Nephron (organoid): Measurements from ENCODE around the gene MAGI2.

ENCODE experiments used
- H3K27ac Mint-ChIP-seq, 3 experiments: 2 replicates each; pipeline ENCODE4 v1.8.0; 2020; ENCODE audit warnings: mixed read lengths in 3 of 3, mild to moderate bottlenecking in 2 of 3, moderate library complexity in 1 of 3
- H3K27me3 Mint-ChIP-seq: 2 replicates; pipeline ENCODE4 v1.8.0; 2021; ENCODE audit warnings: low read depth, mild to moderate bottlenecking, moderate library complexity, mixed read lengths
- H3K36me3 Mint-ChIP-seq: 2 replicates; pipeline ENCODE4 v1.8.0; 2020; ENCODE audit warnings: low read depth, mixed read lengths
- H3K4me1 Mint-ChIP-seq: 2 replicates; pipeline ENCODE4 v1.8.0; 2020; ENCODE audit warnings: mixed read lengths
- H3K4me3 Mint-ChIP-seq, 3 experiments: 2 replicates each; pipeline ENCODE4 v1.8.0; 2020; ENCODE audit warnings: mild to moderate bottlenecking in 3 of 3, mixed read lengths in 3 of 3, moderate library complexity in 2 of 3
- H3K9me3 Mint-ChIP-seq: 2 replicates; pipeline ENCODE4 v1.8.0; 2020; ENCODE audit warnings: mixed read lengths
- TF ChIP-seq, protein P1 (sequence below), 3 experiments: fragments of 200-600 bp; sonication (generic); IDR thresholded peaks; one replicate each; pipeline ENCODE4 v1.5.0; 2021; ENCODE audit warnings: antibody characterized with exemption in 3 of 3; ENCODE audit not compliant: unreplicated experiment in 3 of 3

The MAGI2 gene

DNA sequence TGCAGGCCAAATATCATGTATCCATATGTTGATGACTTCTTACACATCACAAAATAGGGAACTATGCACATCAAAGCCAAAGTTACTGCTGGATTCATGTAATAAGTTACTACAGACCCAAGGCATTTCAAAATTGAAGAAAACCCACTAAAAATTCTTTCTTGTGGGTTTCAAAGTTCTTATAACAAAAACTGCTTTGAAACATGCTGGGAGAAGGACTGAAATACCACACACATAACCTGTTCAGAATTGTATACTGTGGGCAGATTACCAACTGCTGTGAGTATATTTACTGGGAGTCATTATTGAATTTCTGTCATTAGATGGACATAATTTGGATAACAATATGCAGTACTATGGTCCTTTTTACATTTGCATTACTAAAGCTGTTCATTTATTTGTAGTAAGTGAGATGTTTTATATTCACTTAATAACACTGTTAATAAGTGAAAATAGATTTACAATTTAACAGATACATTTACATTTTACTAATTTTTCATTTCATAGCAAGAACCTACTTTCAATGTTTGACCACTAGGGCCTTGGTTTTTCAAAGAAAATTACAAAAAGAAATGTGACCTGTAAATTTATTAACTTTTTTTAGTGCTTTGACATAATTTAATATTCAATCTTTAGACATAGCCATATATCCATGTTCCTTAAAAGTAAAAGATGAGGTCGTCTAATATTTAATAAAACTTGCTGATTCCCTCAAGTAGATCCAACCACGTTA, 132.6 kb downstream of the MAGI2 start:
- no peaks in the 10 kb centered on the region for H3K27me3 Mint-ChIP-seq
- TF ChIP-seq, protein P1, sequence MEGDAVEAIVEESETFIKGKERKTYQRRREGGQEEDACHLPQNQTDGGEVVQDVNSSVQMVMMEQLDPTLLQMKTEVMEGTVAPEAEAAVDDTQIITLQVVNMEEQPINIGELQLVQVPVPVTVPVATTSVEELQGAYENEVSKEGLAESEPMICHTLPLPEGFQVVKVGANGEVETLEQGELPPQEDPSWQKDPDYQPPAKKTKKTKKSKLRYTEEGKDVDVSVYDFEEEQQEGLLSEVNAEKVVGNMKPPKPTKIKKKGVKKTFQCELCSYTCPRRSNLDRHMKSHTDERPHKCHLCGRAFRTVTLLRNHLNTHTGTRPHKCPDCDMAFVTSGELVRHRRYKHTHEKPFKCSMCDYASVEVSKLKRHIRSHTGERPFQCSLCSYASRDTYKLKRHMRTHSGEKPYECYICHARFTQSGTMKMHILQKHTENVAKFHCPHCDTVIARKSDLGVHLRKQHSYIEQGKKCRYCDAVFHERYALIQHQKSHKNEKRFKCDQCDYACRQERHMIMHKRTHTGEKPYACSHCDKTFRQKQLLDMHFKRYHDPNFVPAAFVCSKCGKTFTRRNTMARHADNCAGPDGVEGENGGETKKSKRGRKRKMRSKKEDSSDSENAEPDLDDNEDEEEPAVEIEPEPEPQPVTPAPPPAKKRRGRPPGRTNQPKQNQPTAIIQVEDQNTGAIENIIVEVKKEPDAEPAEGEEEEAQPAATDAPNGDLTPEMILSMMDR (IDR thresholded peaks at IDR 0.05; ENCODE audit: unreplicated experiment in 3 of 3) = no peak
- no peak overlapping the region for H3K27ac Mint-ChIP-seq
- no peak overlapping the region for H3K4me3 Mint-ChIP-seq
- no peaks in the 10 kb centered on the region for H3K36me3 Mint-ChIP-seq
- H3K4me1 Mint-ChIP-seq = no peaks in the 10 kb centered on the region
- H3K9me3 Mint-ChIP-seq = no peaks in the 10 kb centered on the region

- H3K9me3 Mint-ChIP-seq = no peaks in the 10 kb centered on the region
- H3K4me1 Mint-ChIP-seq = no peaks in the 10 kb centered on the region
Measured at GRCh38 chr7:79319369-79319768, 134.1 kb downstream of the MAGI2 start.

DNA sequence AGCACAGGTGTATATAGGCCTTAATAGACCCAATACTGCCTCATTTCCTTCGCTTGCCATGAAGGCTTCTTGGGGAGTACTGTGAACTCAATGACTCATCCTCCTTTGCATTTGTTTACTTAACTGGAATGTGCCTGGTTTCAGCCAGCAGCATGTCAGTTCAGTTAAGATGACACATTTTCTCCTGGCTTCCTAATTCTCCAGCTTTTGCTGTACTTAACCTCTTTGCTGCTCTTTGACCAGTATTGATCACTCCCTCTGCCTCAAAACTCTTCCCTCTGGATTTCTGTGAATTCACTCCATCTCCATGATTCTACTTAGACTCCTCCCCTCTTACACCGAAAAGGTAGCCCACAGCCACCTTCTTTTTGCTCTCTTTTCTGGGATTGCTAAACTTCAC, 135.7 kb downstream of the MAGI2 start:
- TF ChIP-seq, protein P1 (IDR thresholded peaks at IDR 0.05; ENCODE audit: unreplicated experiment in 3 of 3) = no peak

More at GRCh38 chr7:79319369-79319768, 134.1 kb downstream of the MAGI2 start:
- Mint-ChIP-seq H3K27me3 (no peaks in the 10 kb centered on the region), H3K27ac (no peak overlapping the region), H3K36me3 (no peaks in the 10 kb centered on the region), H3K4me3 (no peak overlapping the region)
- TF ChIP-seq, protein P1 (IDR thresholded peaks at IDR 0.05; ENCODE audit: unreplicated experiment in 3 of 3) = no peak

DNA sequence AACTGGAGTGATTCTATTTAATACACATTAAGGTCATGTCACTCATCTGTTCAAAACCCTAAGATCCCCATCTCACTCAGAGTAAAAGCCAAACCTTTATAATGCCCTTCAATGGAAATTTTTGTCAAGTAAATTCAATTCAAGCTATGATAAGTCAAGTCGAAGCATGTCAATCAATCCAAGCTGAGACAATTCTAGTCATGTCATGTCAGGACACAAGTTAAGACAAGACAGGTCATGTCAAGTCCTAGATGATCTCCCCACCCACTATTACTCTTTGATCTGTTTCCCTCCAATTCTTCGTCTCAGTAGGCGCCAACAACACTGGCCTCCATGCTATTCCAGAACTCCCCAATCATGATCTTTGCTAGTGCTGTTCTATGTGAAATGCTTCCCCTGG, 141.4 kb downstream of the MAGI2 start:
- Mint-ChIP-seq H3K27me3 (no peaks in the 10 kb centered on the region), H3K9me3 (no peaks in the 10 kb centered on the region), H3K4me1 (peaks cover 4% of the 10 kb centered on the region), H3K27ac (no peak overlapping the region), H3K36me3 (no peaks in the 10 kb centered on the region), H3K4me3 (no peak overlapping the region)
- TF ChIP-seq, protein P1 (IDR thresholded peaks at IDR 0.05; ENCODE audit: unreplicated experiment in 3 of 3) = no peak

More for the DNA sequence above, 135.7 kb downstream of the MAGI2 start:
- Mint-ChIP-seq H3K4me3 (no peak overlapping the region), H3K4me1 (no peaks in the 10 kb centered on the region), H3K27ac (peak overlapping the region in 1 of 3 experiments; percentile 39), H3K9me3 (no peaks in the 10 kb centered on the region), H3K27me3 (no peaks in the 10 kb centered on the region), H3K36me3 (no peaks in the 10 kb centered on the region)

GRCh38 chr7:79308192-79308591, 145.3 kb downstream of the MAGI2 start:
- Mint-ChIP-seq H3K9me3 (no peaks in the 10 kb centered on the region), H3K4me3 (no peak overlapping the region), H3K27ac (peak overlapping the region; percentile 48 to 88 (median 60)), H3K27me3 (no peaks in the 10 kb centered on the region), H3K36me3 (no peaks in the 10 kb centered on the region), H3K4me1 (peaks cover 4% of the 10 kb centered on the region)
- TF ChIP-seq, protein P1 (IDR thresholded peaks at IDR 0.05; ENCODE audit: unreplicated experiment in 3 of 3) = peak; percentile 21 to 31 (median 29)

- Mint-ChIP-seq H3K27ac (peak overlapping the region; percentile 28 to 77 (median 64)), H3K36me3 (no peaks in the 10 kb centered on the region), H3K4me3 (no peak overlapping the region), H3K27me3 (no peaks in the 10 kb centered on the region), H3K4me1 (peaks cover 4% of the 10 kb centered on the region), H3K9me3 (no peaks in the 10 kb centered on the region)
- TF ChIP-seq, protein P1 (IDR thresholded peaks at IDR 0.05; ENCODE audit: unreplicated experiment in 3 of 3) = no peak
Measured at GRCh38 chr7:79307376-79307775, 146.1 kb downstream of the MAGI2 start.
